Measurements from ENCODE around the gene SHH. TPM values are rescaled to one million over a fixed set of nuclear protein-coding genes. Genes with fewer than 3 reads are reported as not detected.

The SHH gene
- total and polyA plus RNA-seq, 2 experiments from 2014 or later: not detected

DNA sequence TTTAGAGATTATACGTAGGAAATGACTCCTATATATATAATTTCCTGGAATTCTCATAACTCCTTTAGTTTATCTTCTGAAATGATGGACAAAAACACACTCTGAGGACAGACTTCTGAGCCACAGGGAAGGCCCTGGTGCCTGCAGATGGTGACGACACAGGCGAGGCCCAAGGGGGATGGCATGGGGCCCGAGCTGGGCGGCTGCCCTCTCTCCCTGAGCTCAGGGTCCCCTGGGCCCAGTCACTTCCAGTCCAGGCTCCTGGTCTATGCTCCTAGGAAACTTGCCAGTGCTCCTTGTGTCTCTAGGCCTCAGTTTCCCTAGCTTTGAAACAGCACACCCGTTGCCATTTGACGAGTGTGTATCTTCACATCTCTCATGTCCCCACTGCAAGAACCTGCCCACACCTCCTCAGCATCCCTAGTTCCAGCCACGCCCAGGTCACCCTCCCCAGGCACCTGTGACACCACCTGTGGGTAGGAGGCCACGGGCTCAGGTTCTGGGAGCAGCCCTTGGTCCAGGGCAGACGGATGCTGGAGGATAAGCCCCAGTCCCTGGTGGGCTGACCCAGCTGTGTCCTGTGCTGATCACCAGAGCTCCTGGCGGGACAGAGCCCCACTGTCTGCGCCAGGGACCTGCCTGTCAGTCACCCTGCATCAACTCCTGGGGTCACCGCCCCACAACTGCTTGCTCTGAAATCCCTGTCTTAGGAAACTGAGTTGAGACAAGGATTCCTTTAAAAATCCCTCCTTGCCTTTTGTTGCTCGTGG lies 23.4 kb upstream of the SHH start:
- Histone ChIP-seq H3K9me3 (ENCODE audit: low read depth) (peaks cover 5% of the 10 kb centered on the region), H3K27ac (no peak overlapping the region), H3K4me1 (ENCODE audit: low read depth) (no peaks in the 10 kb centered on the region), H3K4me3 (no peak overlapping the region), H3K36me3 (no peaks in the 10 kb centered on the region), H3K27me3 (no peaks in the 10 kb centered on the region)
- DNase-seq (ENCODE audit: low read depth in 1 of 2, low spot score in 1 of 2): no peak
- TF ChIP-seq, protein P1, sequence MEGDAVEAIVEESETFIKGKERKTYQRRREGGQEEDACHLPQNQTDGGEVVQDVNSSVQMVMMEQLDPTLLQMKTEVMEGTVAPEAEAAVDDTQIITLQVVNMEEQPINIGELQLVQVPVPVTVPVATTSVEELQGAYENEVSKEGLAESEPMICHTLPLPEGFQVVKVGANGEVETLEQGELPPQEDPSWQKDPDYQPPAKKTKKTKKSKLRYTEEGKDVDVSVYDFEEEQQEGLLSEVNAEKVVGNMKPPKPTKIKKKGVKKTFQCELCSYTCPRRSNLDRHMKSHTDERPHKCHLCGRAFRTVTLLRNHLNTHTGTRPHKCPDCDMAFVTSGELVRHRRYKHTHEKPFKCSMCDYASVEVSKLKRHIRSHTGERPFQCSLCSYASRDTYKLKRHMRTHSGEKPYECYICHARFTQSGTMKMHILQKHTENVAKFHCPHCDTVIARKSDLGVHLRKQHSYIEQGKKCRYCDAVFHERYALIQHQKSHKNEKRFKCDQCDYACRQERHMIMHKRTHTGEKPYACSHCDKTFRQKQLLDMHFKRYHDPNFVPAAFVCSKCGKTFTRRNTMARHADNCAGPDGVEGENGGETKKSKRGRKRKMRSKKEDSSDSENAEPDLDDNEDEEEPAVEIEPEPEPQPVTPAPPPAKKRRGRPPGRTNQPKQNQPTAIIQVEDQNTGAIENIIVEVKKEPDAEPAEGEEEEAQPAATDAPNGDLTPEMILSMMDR (IDR thresholded peaks at IDR 0.05; ENCODE audit: low read depth, low read length): no peak

DNA sequence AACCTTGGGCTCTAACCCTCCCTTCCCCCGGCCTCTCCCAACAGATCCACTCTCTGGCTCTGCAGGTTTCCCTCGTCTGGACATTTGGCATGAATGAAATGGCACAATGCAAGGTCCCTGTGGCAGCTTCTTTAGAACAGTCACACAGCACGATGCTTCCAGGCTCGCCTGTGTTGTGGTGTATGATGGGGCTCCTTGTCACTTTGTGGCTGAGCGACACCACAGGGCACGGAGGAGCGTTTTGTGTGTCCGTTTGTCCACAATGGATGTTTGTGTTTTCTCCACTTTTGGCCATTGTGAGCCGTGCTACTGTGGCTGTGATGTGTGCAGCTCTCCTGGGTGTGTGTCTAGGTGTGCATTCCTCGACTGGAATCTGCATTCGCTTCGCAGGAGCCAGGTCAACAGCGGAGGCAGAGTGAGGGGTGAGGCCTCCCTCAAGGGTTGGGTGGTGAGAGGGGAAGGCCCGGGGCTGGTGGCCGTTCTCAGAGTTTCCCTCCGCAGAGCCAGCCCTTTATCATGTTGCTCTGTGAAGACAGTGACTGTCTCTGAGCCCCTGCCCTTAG lies 22.3 kb upstream of the SHH start:
- Histone ChIP-seq H3K36me3 (no peaks in the 10 kb centered on the region), H3K27me3 (no peaks in the 10 kb centered on the region), H3K9me3 (ENCODE audit: low read depth) (peaks cover 5% of the 10 kb centered on the region), H3K4me3 (no peak overlapping the region), H3K4me1 (ENCODE audit: low read depth) (no peaks in the 10 kb centered on the region), H3K27ac (no peak overlapping the region)
- no peak for DNase-seq (ENCODE audit: low read depth in 1 of 2, low spot score in 1 of 2)
- TF ChIP-seq, protein P1 (IDR thresholded peaks at IDR 0.05; ENCODE audit: low read depth, low read length): no peak

DNA sequence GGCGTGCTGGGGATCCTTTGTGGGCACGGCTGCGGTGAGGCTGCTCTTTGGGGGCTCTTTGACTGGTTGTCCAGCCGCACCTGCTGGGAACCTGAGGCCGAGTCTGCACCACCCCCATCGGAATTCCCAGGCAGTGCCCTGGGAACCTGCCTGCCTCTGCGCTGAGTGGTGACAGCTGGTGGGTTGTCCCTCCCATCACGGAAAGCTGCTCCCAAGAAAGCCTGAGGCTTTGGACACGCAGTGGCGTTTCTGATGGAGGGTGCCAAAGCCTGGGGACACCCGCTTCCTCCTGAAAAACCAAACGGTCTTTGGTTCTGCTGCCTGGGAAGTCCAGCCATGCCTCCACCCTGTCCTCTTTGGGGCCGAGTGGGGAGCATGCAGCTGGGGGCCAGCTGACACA lies 21.4 kb upstream of the SHH start:
- no peak for DNase-seq (ENCODE audit: low read depth in 1 of 2, low spot score in 1 of 2)
- no peak overlapping the region for H3K27ac ChIP-seq
- TF ChIP-seq, protein P1 (IDR thresholded peaks at IDR 0.05; ENCODE audit: low read depth, low read length): no peak
- H3K4me3 ChIP-seq: no peak overlapping the region
- H3K9me3 ChIP-seq (ENCODE audit: low read depth): peaks cover 3% of the 10 kb centered on the region
- no peaks in the 10 kb centered on the region for H3K27me3 ChIP-seq
- H3K4me1 ChIP-seq (ENCODE audit: low read depth): no peaks in the 10 kb centered on the region
- H3K36me3 ChIP-seq: no peaks in the 10 kb centered on the region

DNA sequence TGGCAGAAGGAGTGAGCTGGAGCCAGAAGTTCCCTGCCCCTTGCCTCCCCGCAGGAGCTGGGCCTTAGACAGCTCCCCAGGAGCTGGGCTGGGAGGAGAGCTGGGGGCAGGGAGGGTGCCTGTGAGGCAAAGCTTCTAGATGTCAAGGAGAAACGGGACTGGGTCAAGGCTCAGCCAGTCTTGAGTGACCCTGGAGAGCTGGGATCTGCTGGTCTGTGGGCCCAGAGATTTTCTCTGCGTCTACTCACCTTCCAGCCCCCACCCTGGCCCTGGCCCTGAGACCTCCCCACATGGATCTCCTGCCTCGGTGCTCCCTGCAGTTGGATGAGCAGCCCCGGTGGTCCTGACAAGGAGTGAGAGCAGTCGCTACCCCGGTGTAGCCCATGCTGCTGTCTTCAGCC lies 20.3 kb upstream of the SHH start:
- no peaks in the 10 kb centered on the region for H3K36me3 ChIP-seq
- no peak overlapping the region for H3K4me3 ChIP-seq
- DNase-seq (ENCODE audit: low read depth in 1 of 2, low spot score in 1 of 2): no peak
- H3K4me1 ChIP-seq (ENCODE audit: low read depth): no peaks in the 10 kb centered on the region
- H3K27ac ChIP-seq: no peak overlapping the region
- H3K9me3 ChIP-seq (ENCODE audit: low read depth): peaks cover 3% of the 10 kb centered on the region
- TF ChIP-seq, protein P1 (IDR thresholded peaks at IDR 0.05; ENCODE audit: low read depth, low read length): no peak
- H3K27me3 ChIP-seq: no peaks in the 10 kb centered on the region

DNA sequence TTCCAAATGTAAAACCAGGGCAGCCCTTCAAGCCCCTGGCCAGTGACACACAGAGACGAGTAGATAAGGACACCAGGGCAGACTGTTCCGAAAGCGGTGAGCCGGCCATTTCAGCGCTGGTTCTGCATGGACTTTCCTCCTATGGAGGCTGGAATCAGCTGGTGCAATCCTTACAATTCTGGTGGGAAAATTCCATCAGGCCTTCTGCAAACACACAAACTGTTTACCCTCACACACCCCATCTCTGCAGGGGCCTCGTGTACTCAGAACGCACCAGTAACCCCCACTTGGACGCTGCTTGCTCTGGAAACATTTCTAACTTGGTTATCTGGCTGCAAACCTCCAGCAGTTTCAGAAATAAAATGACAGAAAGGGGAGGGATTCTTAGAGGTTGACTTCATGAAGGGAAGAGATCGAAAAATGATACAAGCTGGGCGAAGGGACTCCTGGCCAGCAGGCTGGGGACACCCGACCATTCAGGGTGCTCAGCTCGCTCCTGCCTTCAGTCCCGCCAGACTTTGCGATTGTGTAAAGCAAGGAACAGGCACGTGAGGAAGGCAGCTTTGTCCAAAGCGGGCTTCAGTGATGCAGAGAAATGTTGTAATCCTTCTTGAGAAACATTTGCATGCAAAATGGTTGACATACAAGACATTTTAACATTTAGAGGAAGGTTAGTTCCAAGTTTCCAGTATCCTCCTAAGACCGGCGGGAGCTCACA lies 19.7 kb upstream of the SHH start:
- TF ChIP-seq, protein P1 (IDR thresholded peaks at IDR 0.05; ENCODE audit: low read depth, low read length): no peak
- Histone ChIP-seq H3K4me1 (ENCODE audit: low read depth) (no peaks in the 10 kb centered on the region), H3K36me3 (no peaks in the 10 kb centered on the region), H3K9me3 (ENCODE audit: low read depth) (peaks cover 3% of the 10 kb centered on the region), H3K27me3 (no peaks in the 10 kb centered on the region), H3K4me3 (no peak overlapping the region), H3K27ac (no peak overlapping the region)
- no peak for DNase-seq (ENCODE audit: low read depth in 1 of 2, low spot score in 1 of 2)
